Thoracic aorta (tissue), 2 donors: ENCODE results near the gene B4GALT5. TPM values are rescaled to one million over a fixed set of nuclear protein-coding genes. Genes with fewer than 3 reads are reported as not detected.
"Not testable (repeated sequence)": the region's sequence is repeated elsewhere in the genome, so short reads cannot be mapped to it uniquely, and the experiment has no call there.

Experiments
- ATAC-seq: fragments of 150-250 bp; one replicate; pipeline ENCODE4 v1.8.0; 2017; ENCODE audit warnings: low read depth; ENCODE audit not compliant: insufficient number of reproducible peaks, low FRiP score
- DNase-seq: peaks from one replicate; pipeline ENCODE4 v3.0.0-alpha.2; 2020; ENCODE audit warnings: low spot score
- H3K27ac ChIP-seq, 2 donors: fragments of 200-600 bp; sonication (generic); 1 replicate in 1 of 2; 2 replicates in 1 of 2; pipeline ENCODE4 v1.5.1; 2016; ENCODE audit warnings: mild to moderate bottlenecking in 2 of 2, moderate library complexity in 2 of 2
- H3K27me3 ChIP-seq: fragments of 200-600 bp; sonication (generic); replicated peaks from 2 replicates; pipeline ENCODE4 v1.6.0; 2016; ENCODE audit warnings: mild to moderate bottlenecking; ENCODE audit not compliant: insufficient read depth
- H3K36me3 ChIP-seq: fragments of 200-600 bp; sonication (generic); one replicate; pipeline ENCODE4 v1.5.1; 2016
- H3K4me1 ChIP-seq, 2 donors: fragments of 200-600 bp; sonication (generic); 1 replicate in 1 of 2; 2 replicates in 1 of 2; pipeline versions ENCODE4 v1.5.1 to v1.6.0; 2016; ENCODE audit warnings: low read depth in 2 of 2, mild to moderate bottlenecking in 1 of 2; ENCODE audit not compliant: control insufficient read depth in 1 of 2
- H3K4me3 ChIP-seq: fragments of 200-600 bp; sonication (generic); 2 replicates; pipeline ENCODE4 v1.5.1; 2016; ENCODE audit warnings: mild to moderate bottlenecking
- H3K9me3 ChIP-seq: fragments of 200-600 bp; sonication (generic); 2 replicates; pipeline ENCODE4 v1.5.1; 2016
- total RNA-seq, 2 donors: library from RNA; depleted of rRNA; stranded (reverse); fragments of >200 nt; gene quantifications; one replicate each; pipeline versions ENCODE4 v1.1.0 to v1.2.3, GENCODE V29; 2016
- TF ChIP-seq, protein P1 (sequence below): fragments of 200-600 bp; sonication (generic); IDR thresholded peaks from one replicate; pipeline ENCODE4 v1.5.1; 2019; ENCODE audit warnings: antibody characterized with exemption

Gene B4GALT5
- total RNA-seq, 2 donors from 2014 or later, result 15.7 to 45.3 TPM

DNA sequence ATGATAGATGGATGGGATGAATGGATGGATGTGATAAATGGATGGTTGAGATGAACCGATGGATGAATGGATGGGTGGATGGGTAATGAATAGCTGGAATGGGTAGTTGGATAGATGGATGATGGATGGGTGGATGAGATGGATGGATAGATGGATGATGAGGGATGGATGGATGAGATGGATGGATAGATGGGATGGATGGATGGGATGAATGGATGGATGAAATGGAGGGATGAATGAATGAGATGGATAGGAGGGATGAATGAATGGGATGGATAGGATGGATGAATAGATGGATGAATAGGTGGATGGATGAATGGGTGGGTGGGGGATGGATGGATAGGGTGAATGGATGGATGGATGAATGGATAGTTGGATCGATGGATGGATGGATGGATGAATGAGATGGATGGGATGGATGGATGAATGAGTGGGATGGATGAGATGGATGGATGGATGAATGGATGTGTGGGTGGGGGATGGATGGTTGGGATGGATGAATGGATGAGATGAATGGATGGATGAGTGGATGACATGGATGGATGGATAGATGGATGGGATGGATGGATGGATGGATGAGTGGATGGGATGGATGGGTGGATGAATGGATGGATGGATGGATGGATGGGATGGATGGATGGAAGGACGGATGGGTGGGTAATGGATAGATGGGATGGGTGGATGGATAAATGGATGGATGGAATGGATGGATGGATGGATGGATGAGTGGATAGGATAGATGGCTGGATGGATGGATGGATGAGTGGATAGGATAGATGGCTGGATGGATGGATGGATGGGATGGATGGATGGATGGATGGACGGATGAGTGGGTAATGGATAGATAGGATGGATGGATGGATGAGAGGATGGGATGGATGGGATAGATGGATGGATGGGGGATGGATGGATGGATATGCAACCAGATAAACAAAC is 94.3 kb downstream of the B4GALT5 start:
- ATAC-seq (no peak), DNase-seq (no peak)
- H3K27ac ChIP-seq, result no peak overlapping the region
- H3K27me3 ChIP-seq, result no peaks in the 10 kb centered on the region
- H3K4me1 ChIP-seq, result peaks cover 0 to 14% of the 10 kb centered on the region in 2 donors
- TF ChIP-seq, protein P1, sequence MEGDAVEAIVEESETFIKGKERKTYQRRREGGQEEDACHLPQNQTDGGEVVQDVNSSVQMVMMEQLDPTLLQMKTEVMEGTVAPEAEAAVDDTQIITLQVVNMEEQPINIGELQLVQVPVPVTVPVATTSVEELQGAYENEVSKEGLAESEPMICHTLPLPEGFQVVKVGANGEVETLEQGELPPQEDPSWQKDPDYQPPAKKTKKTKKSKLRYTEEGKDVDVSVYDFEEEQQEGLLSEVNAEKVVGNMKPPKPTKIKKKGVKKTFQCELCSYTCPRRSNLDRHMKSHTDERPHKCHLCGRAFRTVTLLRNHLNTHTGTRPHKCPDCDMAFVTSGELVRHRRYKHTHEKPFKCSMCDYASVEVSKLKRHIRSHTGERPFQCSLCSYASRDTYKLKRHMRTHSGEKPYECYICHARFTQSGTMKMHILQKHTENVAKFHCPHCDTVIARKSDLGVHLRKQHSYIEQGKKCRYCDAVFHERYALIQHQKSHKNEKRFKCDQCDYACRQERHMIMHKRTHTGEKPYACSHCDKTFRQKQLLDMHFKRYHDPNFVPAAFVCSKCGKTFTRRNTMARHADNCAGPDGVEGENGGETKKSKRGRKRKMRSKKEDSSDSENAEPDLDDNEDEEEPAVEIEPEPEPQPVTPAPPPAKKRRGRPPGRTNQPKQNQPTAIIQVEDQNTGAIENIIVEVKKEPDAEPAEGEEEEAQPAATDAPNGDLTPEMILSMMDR, result no peak
- no peaks in the 10 kb centered on the region for H3K9me3 ChIP-seq
- H3K36me3 ChIP-seq, result no peaks in the 10 kb centered on the region
- no peak overlapping the region for H3K4me3 ChIP-seq

DNA sequence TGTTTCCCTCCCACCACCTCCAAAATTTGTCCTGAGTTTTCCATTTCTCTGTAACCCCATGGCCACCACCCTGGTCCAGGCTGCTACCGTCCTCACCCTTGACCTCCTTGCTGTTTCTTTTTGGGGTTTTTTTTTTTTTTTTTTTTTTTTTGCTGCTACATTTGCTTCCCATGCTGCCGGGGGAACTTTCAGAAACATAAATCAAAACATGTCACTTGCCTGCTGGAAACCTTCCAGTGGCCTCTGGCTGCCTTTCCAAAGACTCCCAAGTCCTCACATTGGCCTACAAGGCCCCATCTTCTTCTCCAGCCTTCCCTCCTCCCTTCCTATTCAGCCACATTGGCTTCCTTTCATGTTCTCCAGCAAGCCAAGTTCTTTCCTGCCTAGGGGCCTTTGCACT is 95.4 kb downstream of the B4GALT5 start:
- DNase-seq (no peak), ATAC-seq (no peak)
- H3K27ac ChIP-seq, result no peak overlapping the region
- no peaks in the 10 kb centered on the region for H3K36me3 ChIP-seq
- TF ChIP-seq, protein P1, result no peak
- no peaks in the 10 kb centered on the region for H3K27me3 ChIP-seq
- H3K4me1 ChIP-seq, result peaks cover 0 to 14% of the 10 kb centered on the region in 2 donors
- H3K4me3 ChIP-seq, result no peak overlapping the region
- no peaks in the 10 kb centered on the region for H3K9me3 ChIP-seq

DNA sequence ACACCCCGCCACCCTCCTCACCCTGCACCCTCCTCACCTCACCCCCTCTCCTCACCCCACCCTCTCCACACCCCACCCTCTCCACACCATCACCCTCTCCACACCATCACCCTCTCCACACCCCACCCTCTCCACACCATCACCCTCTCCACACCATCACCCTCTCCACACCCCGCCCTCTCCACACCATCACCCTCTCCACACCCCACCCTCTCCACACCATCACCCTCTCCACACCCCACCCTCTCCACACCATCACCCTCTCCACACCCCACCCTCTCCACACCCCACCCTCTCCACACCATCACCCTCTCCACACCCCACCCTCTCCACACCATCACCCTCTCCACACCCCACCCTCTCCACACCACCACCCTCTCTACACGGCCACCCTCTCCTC is 96.3 kb downstream of the B4GALT5 start:
- H3K4me1 ChIP-seq, result peaks cover 0 to 14% of the 10 kb centered on the region in 2 donors
- H3K27me3 ChIP-seq, H3K36me3 ChIP-seq, ATAC-seq, H3K4me3 ChIP-seq, DNase-seq, H3K9me3 ChIP-seq, H3K27ac ChIP-seq: not testable (repeated sequence)

DNA sequence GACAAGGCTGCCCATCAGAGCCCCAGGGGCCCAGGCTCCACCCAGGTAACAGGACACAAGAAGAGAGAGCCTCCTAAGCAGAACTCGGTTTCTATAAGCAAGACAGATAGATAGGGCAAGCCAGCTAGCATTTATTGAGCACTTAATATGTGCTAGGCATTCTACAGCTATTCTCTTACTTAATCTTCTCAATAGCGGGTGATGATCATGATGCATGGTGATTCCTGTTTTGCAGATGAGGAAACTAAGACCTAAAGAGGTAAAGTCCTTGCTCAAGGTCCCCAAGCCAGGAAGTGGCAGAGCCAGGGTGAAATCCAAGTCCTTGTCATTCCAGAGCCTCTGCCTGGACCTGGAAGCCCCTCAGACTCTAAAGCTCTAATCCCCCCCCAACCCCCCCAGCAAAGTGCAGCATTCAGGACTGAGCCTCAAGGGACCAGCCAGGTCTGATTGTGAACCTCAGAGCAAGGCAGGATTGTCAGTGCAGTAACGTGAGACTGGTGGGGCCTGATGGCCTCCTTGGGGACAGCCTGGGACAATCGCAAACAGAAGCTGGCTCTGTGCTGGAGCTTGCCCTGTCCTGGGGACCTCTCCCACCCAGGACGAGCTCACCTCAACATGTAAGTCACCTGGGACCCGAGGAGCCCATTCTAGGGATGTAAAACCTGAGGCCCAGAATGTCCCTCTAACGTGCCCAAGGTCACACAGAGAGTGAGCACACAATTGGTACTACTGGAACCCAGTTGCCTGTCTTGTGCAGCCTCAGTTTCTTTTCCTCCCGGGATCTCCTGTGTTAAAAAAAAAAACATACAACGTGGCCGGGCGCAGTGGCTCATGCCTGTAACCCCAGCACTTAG is 97.3 kb downstream of the B4GALT5 start:
- TF ChIP-seq, protein P1, result no peak
- no peak overlapping the region for H3K4me3 ChIP-seq
- no peaks in the 10 kb centered on the region for H3K9me3 ChIP-seq
- ATAC-seq (no peak), DNase-seq (no peak)
- peak overlapping the region in 1 of 2 donors; percentile 23 for H3K27ac ChIP-seq
- H3K27me3 ChIP-seq, result no peaks in the 10 kb centered on the region
- no peaks in the 10 kb centered on the region for H3K36me3 ChIP-seq
- peaks cover 0 to 16% of the 10 kb centered on the region in 2 donors for H3K4me1 ChIP-seq

DNA sequence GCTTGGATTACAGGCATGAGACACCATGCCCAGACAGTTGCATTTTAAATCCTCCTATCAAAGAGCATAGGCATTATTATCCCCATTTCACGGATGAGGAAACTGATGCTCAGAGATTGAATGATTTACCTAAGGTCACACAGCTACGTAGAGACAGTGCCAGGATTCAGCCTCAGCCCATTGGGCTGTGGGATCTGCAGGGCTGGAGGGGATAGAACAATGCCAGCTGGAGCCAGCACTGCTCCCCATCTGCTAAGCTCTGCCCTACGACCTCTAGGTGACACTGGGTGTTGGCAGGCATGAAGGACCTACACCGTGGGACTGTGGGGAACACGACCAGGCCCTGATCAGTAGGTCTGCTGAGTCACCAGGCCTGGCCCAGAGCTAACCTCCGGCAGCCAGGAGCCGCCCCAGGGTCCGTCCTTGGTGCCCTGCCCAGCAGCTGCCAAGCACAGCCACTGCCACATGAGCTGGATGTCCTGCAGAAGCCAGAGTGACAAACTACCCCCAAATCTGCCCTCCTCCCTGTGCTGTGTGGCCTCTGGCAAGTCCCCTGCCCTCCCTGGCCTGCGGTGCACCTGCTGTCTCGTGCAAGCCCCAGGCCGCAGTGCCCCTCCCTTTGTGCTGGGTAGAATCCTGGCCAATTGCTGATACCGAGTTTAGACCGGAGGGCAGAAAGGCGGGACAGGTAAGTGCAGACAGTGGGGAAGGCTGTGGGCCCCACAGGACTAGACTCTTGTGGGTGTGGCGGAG is 98.1 kb downstream of the B4GALT5 start:
- H3K4me1 ChIP-seq, result peaks cover 4 to 24% of the 10 kb centered on the region in 2 donors
- no peaks in the 10 kb centered on the region for H3K9me3 ChIP-seq
- no peak overlapping the region for H3K4me3 ChIP-seq
- no peaks in the 10 kb centered on the region for H3K36me3 ChIP-seq
- H3K27ac ChIP-seq, result peak overlapping the region in 1 of 2 donors; percentile 23
- ATAC-seq (no peak), DNase-seq (no peak)
- TF ChIP-seq, protein P1, result no peak
- no peaks in the 10 kb centered on the region for H3K27me3 ChIP-seq

DNA sequence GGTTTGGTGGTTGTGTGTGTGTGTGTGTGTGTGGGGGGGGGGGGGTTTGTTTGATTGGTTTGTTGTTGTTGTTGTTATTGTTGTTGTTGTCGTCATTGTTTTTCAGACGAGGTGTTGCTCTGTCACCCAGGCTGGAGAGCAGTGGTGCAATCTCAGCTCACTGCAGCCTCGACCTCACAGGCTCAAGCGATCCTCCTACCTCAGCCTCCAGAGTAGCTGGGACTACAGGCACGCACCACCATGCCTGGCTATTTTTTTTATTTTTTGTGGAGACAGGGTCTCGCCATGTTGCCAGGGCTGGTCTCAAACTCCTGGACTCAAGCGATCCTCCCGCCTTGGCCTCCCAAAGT is 98.7 kb downstream of the B4GALT5 start:
- not testable (repeated sequence) for H3K9me3 ChIP-seq, DNase-seq, H3K27me3 ChIP-seq, H3K36me3 ChIP-seq, H3K4me3 ChIP-seq, ATAC-seq
- Histone ChIP-seq H3K27ac (peak overlapping the region in 1 of 2 donors; percentile 23), H3K4me1 (peaks cover 5 to 25% of the 10 kb centered on the region in 2 donors)
